ENCODE results near the gene PRR36.

GRCh38 chr19:7918615-7919421, 44.6 kb upstream of the PRR36 start:
- no peak for TF ChIP-seq SP1 (CRISPR knock-in tag; conservative IDR thresholded peaks at IDR 0.05)
- TF ChIP-seq CTCF (IDR thresholded peaks at IDR 0.05) = no peak
- no peak for TF ChIP-seq CREB1 (CRISPR knock-in tag; IDR thresholded peaks at IDR 0.05)
- no peak for TF ChIP-seq ATF6 (CRISPR knock-in tag; IDR thresholded peaks at IDR 0.05)
- TF ChIP-seq CBFB (CRISPR knock-in tag; IDR thresholded peaks at IDR 0.05; ENCODE audit: low read depth) = no peak
- no peak for TF ChIP-seq PRDM15 (CRISPR knock-in tag; IDR thresholded peaks at IDR 0.05)
- no peak for TF ChIP-seq CREM (CRISPR knock-in tag; IDR thresholded peaks at IDR 0.05)
- no peak for TF ChIP-seq MAX (CRISPR knock-in tag; IDR thresholded peaks at IDR 0.05)
- no peak for TF ChIP-seq ZBTB43 (CRISPR knock-in tag; IDR thresholded peaks at IDR 0.05)
- no peak for TF ChIP-seq TP53 (CRISPR knock-in tag; IDR thresholded peaks at IDR 0.05)
- TF ChIP-seq FOXK1 (CRISPR knock-in tag; IDR thresholded peaks at IDR 0.05) = no peak
- no peak for TF ChIP-seq ZNF425 (CRISPR knock-in tag; conservative IDR thresholded peaks at IDR 0.05)
- no peak for TF ChIP-seq AFF4 (CRISPR knock-in tag; IDR thresholded peaks at IDR 0.05; ENCODE audit: borderline replicate concordance)
- TF ChIP-seq ZNF512 (CRISPR knock-in tag; IDR thresholded peaks at IDR 0.05; ENCODE audit: borderline replicate concordance) = no peak
